Upper lobe of left lung (tissue), 4 donors: ENCODE data around the gene PALM.

ENCODE experiments used
- CTCF ChIP-seq, 6 experiments: fragments of 450-650 bp in 4 of 6; fragments of 200-600 bp in 2 of 6; sonication (generic) in 2 of 6; IDR thresholded peaks; one replicate each; pipeline ENCODE4 v1.5.1; 2016 to 2019; ENCODE audit warnings: antibody characterized with exemption in 6 of 6
- EP300 ChIP-seq, 4 donors: sonication (generic); formaldehyde crosslinking; IDR thresholded peaks; one replicate each; pipeline ENCODE4 v1.5.1; 2017; ENCODE audit warnings: antibody characterized with exemption in 4 of 4, control low read depth in 2 of 4
- POLR2A ChIP-seq, 4 donors: fragments of 450-650 bp; IDR thresholded peaks; one replicate each; pipeline ENCODE4 v1.5.1; 2016 to 2017; ENCODE audit warnings: antibody characterized with exemption in 4 of 4, mild to moderate bottlenecking in 2 of 4
- POLR2AphosphoS5 ChIP-seq, 2 donors: sonication (generic); formaldehyde crosslinking; IDR thresholded peaks; one replicate each; pipeline ENCODE4 v1.5.1; 2017; ENCODE audit warnings: antibody characterized with exemption in 2 of 2

GRCh38 chr19:765179-765738 is 56.5 kb downstream of the PALM start:
- TF ChIP-seq POLR2A (IDR thresholded peaks at IDR 0.05), result no peak
- no peak for TF ChIP-seq CTCF (IDR thresholded peaks at IDR 0.05)
- no peak for TF ChIP-seq EP300 (IDR thresholded peaks at IDR 0.05)
- TF ChIP-seq POLR2AphosphoS5 (IDR thresholded peaks at IDR 0.05), result no peak
